Pancreas (tissue), 10 donors: ENCODE results near the gene NOS1. TPM values are rescaled to one million over a fixed set of nuclear protein-coding genes. Genes with fewer than 3 reads are reported as not detected.
A peak's percentile ranks its signal among the peaks of the same experiment; 100 is the strongest.

Experiments
- ATAC-seq, 4 donors: fragments of 200-7000 bp; cut with Tn5 transposase; one replicate each; pipeline versions ENCODE4 v1.8.0 to v1.9.1; 2020; ENCODE audit warnings: mild to moderate bottlenecking in 4 of 4, moderate library complexity in 4 of 4
- DNase-seq, 6 donors: peaks; one replicate each; pipeline ENCODE4 v3.0.0-alpha.2; 2020
- FAIRE-seq: peaks from 2 replicates; lab custom pipeline; 2012; peaks lifted over from hg19 to GRCh38; lab: Jason Lieb, UNC
- H3K27ac ChIP-seq, 4 donors: fragments of 200-600 bp; sonication (generic); 1 replicate in 3 of 4; 2 replicates in 1 of 4; pipeline versions ENCODE4 v1.5.0 to v1.8.0; 2020
- H3K27me3 ChIP-seq, 4 donors: fragments of 200-600 bp; one replicate each; pipeline ENCODE4 v1.8.0; 2021
- H3K36me3 ChIP-seq, 3 donors: fragments of 200-600 bp; sonication (generic) in 1 of 3; one replicate each; pipeline versions ENCODE4 v1.5.0 to v1.8.0; 2020 to 2021
- H3K4me1 ChIP-seq, 3 donors: fragments of 200-600 bp; one replicate each; pipeline ENCODE4 v1.8.0; 2021
- H3K4me3 ChIP-seq, 4 donors: fragments of 200-600 bp; sonication (generic) in 2 of 4; one replicate each; pipeline versions ENCODE4 v1.5.0 to v1.8.0; 2020 to 2021
- H3K9me3 ChIP-seq, 4 donors: fragments of 200-600 bp; one replicate each; pipeline ENCODE4 v1.8.0; 2021
- CTCF ChIP-seq, 4 donors: fragments of 200-600 bp; sonication (generic) in 3 of 4; IDR thresholded peaks; one replicate each; pipeline versions ENCODE4 v1.5.0 to v1.8.0; 2021; ENCODE audit warnings: antibody characterized with exemption in 4 of 4
- WGBS, 2 donors: extraction: QIAGEN DNeasy Blood & Tissue Kit; methylation state at CpG; one replicate each; pipeline ENCODE4 v1.1.7; 2013; 5-methylcytosine and 5-hydroxymethylcytosine counted together
- intact Hi-C, 3 donors: fragments of 100-400 bp; cut with DNase I; formaldehyde crosslinking; loops; one replicate each; pipeline versions ENCODE4 v1.11.1 to v1.14.2; 2022
- polyA plus RNA-seq, 2 donors: library from polyadenylated mRNA; stranded (reverse); fragments of 200-250 nt; gene quantifications; one replicate each; pipeline ENCODE4 v1.2.3, GENCODE V29; 2013
- total RNA-seq, 6 donors: library from RNA; stranded (reverse); fragmentation: NEBNext Ultra II Directional in 4 of 6; extraction: Animal tissue kit (Norgen Biotek cat#: 25700) in 4 of 6; gene quantifications; one replicate each; pipeline versions ENCODE4 v1.2.1 to v1.2.4, GENCODE V29; 2021 to 2023
- donor health status: healthy with polysubstance abuse.
- donor health status: DM: no; HTN: no; CAD: no; lungs with moderate emphysema.
- donor health status: DM: no; HTN: no; CAD: no.
- donor health status: control.
- donor health status: control.
- donor health status: Bipolar disorder and iron deficiency.
- donor health status: DM: yes; HTN: yes; CAD: no.
- donor health status: DM: no; HTN: no; CAD: no.
- donor health status: DM: no; HTN: no; CAD: no.
- donor health status: DM: yes; HTN: yes; CAD: no.

Gene NOS1
- total RNA-seq (1 to 10 TPM in 4 of 6 donors, under 1 TPM in 2; 0.74 to 2.0 (median 1.1) TPM), polyA plus RNA-seq (under 1 TPM; 0.14 to 0.49 TPM)

DNA sequence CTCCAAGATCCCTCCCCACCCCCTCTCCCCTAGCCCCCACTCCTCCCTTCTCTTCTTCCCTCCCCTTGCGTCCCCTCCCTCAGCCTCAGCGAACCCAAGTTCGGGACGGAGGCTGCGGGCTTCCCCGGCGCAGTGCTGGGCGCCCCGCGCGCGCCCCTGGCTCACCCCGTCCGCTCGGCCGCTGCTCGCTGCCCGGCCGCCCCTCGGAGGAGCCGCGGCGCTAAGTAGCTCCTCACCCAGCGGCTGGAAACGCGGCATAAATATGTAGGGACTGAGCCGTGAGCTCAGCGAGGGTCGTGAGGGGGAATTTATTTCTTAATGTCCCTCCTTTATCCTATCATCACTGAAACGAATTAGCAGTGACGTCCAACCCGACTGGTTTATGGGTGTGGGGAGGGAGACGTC lies at the start of gene NOS1:
Gene NOS1 (minus strand): TSS at position 280 of the 405 bp plus-strand sequence. CDS start 30,557 bp downstream, outside the sequence.
- no peak for TF ChIP-seq CTCF (IDR thresholded peaks at IDR 0.05)
- no peaks in the 10 kb centered on the region for H3K36me3 ChIP-seq
- WGBS, 2 donors, result 15 to 34% methylated on average over 31 to 33 of the region's 33 CpGs
- DNase-seq, result no peak
- ATAC-seq, result no peak
- H3K4me3 ChIP-seq, result peak within 1 kb of the TSS in 2 of 4 donors; percentile 9 to 32
- H3K4me1 ChIP-seq, result no peaks in the 10 kb centered on the region
- intact Hi-C loops, result loop anchor here (5.0 to 10.0 kb wide), 4 partner anchors 223 to 476 kb away; no protein-coding TSS in a partner anchor
- H3K27ac ChIP-seq, result no peak within 1 kb of the TSS
- H3K27me3 ChIP-seq, result no peaks in the 10 kb centered on the region
- FAIRE-seq, result no peak
- no peaks in the 10 kb centered on the region for H3K9me3 ChIP-seq

GRCh38 chr12:117409286-117409685 lies 47.9 kb upstream of the NOS1 start:
- Histone ChIP-seq H3K4me3 (no peak overlapping the region), H3K36me3 (no peaks in the 10 kb centered on the region), H3K4me1 (peaks cover 3 to 9% (median 7%) of the 10 kb centered on the region in 3 donors), H3K9me3 (no peaks in the 10 kb centered on the region), H3K27me3 (no peaks in the 10 kb centered on the region), H3K27ac (peak overlapping the region in 3 of 4 donors; percentile 85 to 91 (median 87))
- FAIRE-seq (no peak), DNase-seq (no peak), ATAC-seq (no peak)
- intact Hi-C loops, result no loop called here
- TF ChIP-seq CTCF (IDR thresholded peaks at IDR 0.05), result no peak

DNA sequence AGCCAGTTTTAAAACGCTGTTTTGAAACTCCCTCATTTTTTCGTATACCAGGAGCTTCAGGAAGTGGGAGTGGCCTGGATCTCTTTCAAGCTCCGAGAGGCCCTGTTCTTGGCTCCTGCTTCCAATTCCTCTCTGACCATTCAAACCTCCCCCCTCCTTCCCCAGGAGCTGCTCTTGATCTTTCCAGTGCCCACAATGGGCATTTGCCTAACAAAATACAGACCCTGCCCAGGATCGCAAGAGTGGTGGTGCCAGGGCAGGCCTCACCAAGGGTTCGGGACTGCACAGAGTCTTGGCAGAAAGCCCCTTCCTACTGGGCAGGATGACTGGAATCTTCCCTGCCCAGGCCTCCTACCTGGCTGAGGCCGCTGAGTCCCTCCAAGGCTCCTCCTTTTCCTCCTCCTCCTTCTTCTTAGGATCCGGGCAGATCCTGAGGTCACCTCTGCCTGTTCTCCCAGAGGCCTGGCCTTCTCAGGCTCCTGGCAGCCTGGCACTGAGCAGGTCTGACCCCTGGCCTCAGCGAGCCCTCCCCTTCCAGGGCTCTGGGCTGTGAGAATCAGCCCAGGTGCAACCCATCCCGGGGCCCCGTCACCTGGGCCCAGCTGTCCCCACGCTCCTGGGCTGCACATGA lies 46.9 kb upstream of the NOS1 start:
- Histone ChIP-seq H3K27ac (peak overlapping the region; percentile 82 to 91 (median 86)), H3K9me3 (no peaks in the 10 kb centered on the region), H3K4me3 (peak overlapping the region in 1 of 4 donors; percentile 30), H3K4me1 (peaks cover 3 to 9% (median 7%) of the 10 kb centered on the region in 3 donors), H3K36me3 (no peaks in the 10 kb centered on the region), H3K27me3 (no peaks in the 10 kb centered on the region)
- TF ChIP-seq CTCF (IDR thresholded peaks at IDR 0.05), result no peak
- FAIRE-seq (no peak), ATAC-seq (peak; percentile 93 to 95 (median 94)), DNase-seq (peak; percentile 81 to 94 (median 90))
- WGBS, 2 donors, result 17 to 19% methylated on average over 11 of the region's 11 CpGs
- intact Hi-C loops, result no loop called here

- DNase-seq, result no peak
- TF ChIP-seq CTCF (IDR thresholded peaks at IDR 0.05), result no peak
- Histone ChIP-seq H3K4me1 (peaks cover 3 to 9% (median 7%) of the 10 kb centered on the region in 3 donors), H3K27me3 (no peaks in the 10 kb centered on the region), H3K36me3 (no peaks in the 10 kb centered on the region), H3K9me3 (no peaks in the 10 kb centered on the region), H3K4me3 (no peak overlapping the region), H3K27ac (no peak overlapping the region)
- no peak for FAIRE-seq
- ATAC-seq, result no peak
- 88 to 90% methylated on average over 7 of the region's 7 CpGs for WGBS, 2 donors
- intact Hi-C loops, result no loop called here
These were observed 43.5 kb upstream of the NOS1 start for GRCh38 chr12:117404940-117405339.
